Measurements from ENCODE around the gene ZNF93. TPM values are rescaled to one million over a fixed set of nuclear protein-coding genes. Genes with fewer than 3 reads are reported as not detected.
"Not testable (repeated sequence)": the region's sequence is repeated elsewhere in the genome, so short reads cannot be mapped to it uniquely, and the experiment has no call there.

Gene ZNF93
- total and polyA plus RNA-seq, 2 of the 4 experiments (the other 2 are of a cell fraction) = 3.7 to 10.6 TPM

GRCh38 chr19:19866611-19867248 lies 34.0 kb upstream of the ZNF93 start:
- TF ChIP-seq RFX5 (IDR thresholded peaks at IDR 0.05; ENCODE audit: low read depth, low read length) (no peak), NFE2L2 (IDR thresholded peaks at IDR 0.05; ENCODE audit: low read depth, low read length) (no peak), RCOR1 (IDR thresholded peaks at IDR 0.05; ENCODE audit: insufficient replicate concordance, low read length) (no peak), FOS (IDR thresholded peaks at IDR 0.05; ENCODE audit: low read depth, low read length) (no peak)
- H4K20me1 ChIP-seq (ENCODE audit: insufficient read depth, low read length) = peaks cover 2% of the 10 kb centered on the region
- H3K9ac ChIP-seq (ENCODE audit: low read depth, low read length) = peak overlapping the region; percentile 92
- H2BK120ac ChIP-seq (ENCODE audit: low read depth, low read length) = no peak overlapping the region
- no peak for ATAC-seq (ENCODE audit: low read depth)
- peak overlapping the region; percentile 77 for H2AK9ac ChIP-seq (replicated peaks; ENCODE audit: low read depth, low read length, poor library complexity)
- BruUV-seq (replicated peaks) = no TSS peak
- no peak overlapping the region for H2BK20ac ChIP-seq (ENCODE audit: low read depth, low read length)
- peak overlapping the region; percentile 90 for H3K4me3 ChIP-seq (ENCODE audit: insufficient read depth, low read depth, low read length)
- H3K27ac ChIP-seq (ENCODE audit: insufficient read depth, low read length) = peak overlapping the region; percentile 84
- H3K14ac ChIP-seq (replicated peaks; ENCODE audit: low read depth, low read length) = peak overlapping the region; percentile 82; the same call in 1 of the 2 replicates
- POLR2A ChIA-PET (ENCODE audit: unreplicated experiment) = no interaction called here
- H2AFZ ChIP-seq (replicated peaks; ENCODE audit: low read length, poor library complexity) = peak overlapping the region; percentile 100
- peak overlapping the region; percentile 94; the same call in 1 of the 2 replicates for H3K56ac ChIP-seq (ENCODE audit: extremely low read depth, insufficient read depth, low read length)
- no peak overlapping the region; the same call in 1 of the 2 replicates for H2AK5ac ChIP-seq (ENCODE audit: low read depth, low read length)
- no peak overlapping the region for H4K91ac ChIP-seq (ENCODE audit: insufficient read depth, low read depth, low read length)
- peak overlapping the region; percentile 11; the same call in 1 of the 2 replicates for H3K18ac ChIP-seq (ENCODE audit: low read depth, low read length)
- no peaks in the 10 kb centered on the region for H3K9me1 ChIP-seq (ENCODE audit: insufficient read depth, low read length)
- H3K23ac ChIP-seq (ENCODE audit: low read depth, low read length) = peak overlapping the region; percentile 85; the same call in 1 of the 2 replicates
- peak overlapping the region; percentile 74 for H2BK5ac ChIP-seq (ENCODE audit: low read depth, low read length, poor library complexity, severe bottlenecking)
- dilution Hi-C loops (cut with HindIII; ENCODE audit: low sequenced_read_pairs, unreplicated experiment) (no loop called here), intact Hi-C loops (cut with micrococcal nuclease) (loop anchor here (5.0 kb wide), 1 partner anchor 44 kb away; the partner anchor contains the start of gene ZNF506), in situ Hi-C loops (cut with MboI; ENCODE audit: low sequenced_read_pairs) (no loop called here)
- H3K36me3 ChIP-seq (ENCODE audit: control insufficient read depth, insufficient read depth, low read length) = peaks cover 4% of the 10 kb centered on the region; the same call in 1 of the 2 replicates
- peak overlapping the region; percentile 82 for H3K4ac ChIP-seq (ENCODE audit: low read depth, low read length)
- no CpG with 5 or more reads among the region's 23 CpGs for WGBS, 2 experiments (ENCODE audit: extremely low coverage in 2 of 2, insufficient read length in 1 of 2)
- peaks cover 19% of the 10 kb centered on the region for H3K9me3 ChIP-seq (ENCODE audit: control insufficient read depth, insufficient read depth, low read length)
- no peaks in the 10 kb centered on the region for H3K4me1 ChIP-seq (ENCODE audit: control insufficient read depth, insufficient read depth, low read length)
- H2BK15ac ChIP-seq (ENCODE audit: low read depth, low read length) = no peak overlapping the region
- no peaks in the 10 kb centered on the region for H3K27me3 ChIP-seq (ENCODE audit: control insufficient read depth, insufficient read depth, low read length)
- CTCF ChIA-PET = no interaction called here
- peak overlapping the region; percentile 83 to 95 for H4K8ac ChIP-seq (ENCODE audit: low read depth in 2 of 2, low read length in 2 of 2)
- DNase-seq = no peak
- H4K5ac ChIP-seq (ENCODE audit: low read depth, low read length) = peak overlapping the region; percentile 10; the same call in 1 of the 2 replicates
- peaks cover 10 to 14% of the 10 kb centered on the region in 2 experiments; a peak in 3 of 4 replicates for H3K79me1 ChIP-seq (ENCODE audit: low read depth in 1 of 2, low read length in 2 of 2)
- peak overlapping the region; percentile 79 for H3K4me2 ChIP-seq (ENCODE audit: low read depth, low read length)

GRCh38 chr19:19870086-19870485 lies 30.7 kb upstream of the ZNF93 start:
- H2BK15ac ChIP-seq (ENCODE audit: low read depth, low read length); H3K4ac ChIP-seq (ENCODE audit: low read depth, low read length); H2BK5ac ChIP-seq (ENCODE audit: low read depth, low read length, poor library complexity, severe bottlenecking); H4K91ac ChIP-seq (ENCODE audit: insufficient read depth, low read depth, low read length); H2BK20ac ChIP-seq (ENCODE audit: low read depth, low read length); H3K56ac ChIP-seq (ENCODE audit: extremely low read depth, insufficient read depth, low read length); H3K9ac ChIP-seq (ENCODE audit: low read depth, low read length); H3K14ac ChIP-seq (replicated peaks; ENCODE audit: low read depth, low read length); H3K18ac ChIP-seq (ENCODE audit: low read depth, low read length); H4K8ac ChIP-seq (ENCODE audit: low read depth in 2 of 2, low read length in 2 of 2); in situ Hi-C loops (cut with MboI; ENCODE audit: low sequenced_read_pairs); H3K4me3 ChIP-seq (ENCODE audit: insufficient read depth, low read depth, low read length); H3K36me3 ChIP-seq (ENCODE audit: control insufficient read depth, insufficient read depth, low read length); H4K20me1 ChIP-seq (ENCODE audit: insufficient read depth, low read length); H3K9me1 ChIP-seq (ENCODE audit: insufficient read depth, low read length); POLR2A ChIA-PET (ENCODE audit: unreplicated experiment); CTCF ChIA-PET; H2AFZ ChIP-seq (replicated peaks; ENCODE audit: low read length, poor library complexity); H2BK120ac ChIP-seq (ENCODE audit: low read depth, low read length); ATAC-seq (ENCODE audit: low read depth); H3K4me2 ChIP-seq (ENCODE audit: low read depth, low read length); BruUV-seq (replicated peaks); dilution Hi-C loops (cut with HindIII; ENCODE audit: low sequenced_read_pairs, unreplicated experiment); H2AK5ac ChIP-seq (ENCODE audit: low read depth, low read length); H2AK9ac ChIP-seq (replicated peaks; ENCODE audit: low read depth, low read length, poor library complexity); H4K5ac ChIP-seq (ENCODE audit: low read depth, low read length); DNase-seq; H3K27ac ChIP-seq (ENCODE audit: insufficient read depth, low read length); H3K4me1 ChIP-seq (ENCODE audit: control insufficient read depth, insufficient read depth, low read length); intact Hi-C loops (cut with micrococcal nuclease); H3K27me3 ChIP-seq (ENCODE audit: control insufficient read depth, insufficient read depth, low read length); H3K23ac ChIP-seq (ENCODE audit: low read depth, low read length): not testable (repeated sequence)
- WGBS, 2 experiments (ENCODE audit: extremely low coverage in 2 of 2, insufficient read length in 1 of 2) = no CpG with 5 or more reads among the region's 5 CpGs
- Histone ChIP-seq H3K79me1 (ENCODE audit: low read depth in 1 of 2, low read length in 2 of 2) (peaks cover 14 to 17% of the 10 kb centered on the region in 2 experiments), H3K9me3 (ENCODE audit: control insufficient read depth, insufficient read depth, low read length) (peaks cover 25% of the 10 kb centered on the region)
